Liver (tissue), 9 donors: Measurements from ENCODE around the gene PARD6G. TPM values are rescaled to one million over a fixed set of nuclear protein-coding genes. Genes with fewer than 3 reads are reported as not detected.

ENCODE experiments used
- DNase-seq: peaks from one replicate; pipeline ENCODE4 v3.0.0-alpha.2; 2017; ENCODE audit warnings: low spot score
- H3K27ac ChIP-seq, 2 donors: one replicate each; pipeline ENCODE4 v1.7.0; 2013; ENCODE audit warnings: inconsistent platforms in 2 of 2, low read length in 2 of 2, control low read depth in 1 of 2, low read depth in 1 of 2, mild to moderate bottlenecking in 1 of 2
- H3K27me3 ChIP-seq, 4 donors: one replicate each; pipeline versions ENCODE4 v1.6.1 to v1.7.0; 2013; ENCODE audit warnings: low read length in 3 of 4, inconsistent platforms in 1 of 4, mild to moderate bottlenecking in 1 of 4, moderate library complexity in 1 of 4; ENCODE audit not compliant: control insufficient read depth in 4 of 4, insufficient read depth in 4 of 4
- H3K36me3 ChIP-seq, 4 donors: one replicate each; pipeline versions ENCODE4 v1.6.1 to v1.7.0; 2013; ENCODE audit warnings: low read length in 3 of 4, mild to moderate bottlenecking in 3 of 4, low read depth in 1 of 4, moderate library complexity in 1 of 4; ENCODE audit not compliant: control insufficient read depth in 4 of 4, insufficient read depth in 3 of 4
- H3K4me1 ChIP-seq, 4 donors: one replicate each; pipeline versions ENCODE4 v1.6.1 to v1.7.0; 2013; ENCODE audit warnings: low read length in 3 of 4, mild to moderate bottlenecking in 3 of 4, moderate library complexity in 1 of 4; ENCODE audit not compliant: control insufficient read depth in 4 of 4, insufficient read depth in 4 of 4
- H3K4me3 ChIP-seq, 3 donors: one replicate each; pipeline versions ENCODE4 v1.6.1 to v1.7.0; 2013; ENCODE audit warnings: low read length in 3 of 3, control low read depth in 1 of 3, low read depth in 1 of 3, mild to moderate bottlenecking in 1 of 3
- H3K9ac ChIP-seq, 2 donors: one replicate each; pipeline ENCODE4 v1.7.0; 2013; ENCODE audit warnings: low read length in 2 of 2, mild to moderate bottlenecking in 2 of 2, moderate library complexity in 2 of 2, control low read depth in 1 of 2, low read depth in 1 of 2
- H3K9me3 ChIP-seq, 4 donors: one replicate each; pipeline versions ENCODE4 v1.6.1 to v1.7.0; 2013; ENCODE audit warnings: low read length in 3 of 4; ENCODE audit not compliant: control insufficient read depth in 4 of 4
- EGR1 ChIP-seq, 2 donors: IDR thresholded peaks; 2 replicates each; pipeline ENCODE4 v1.6.1; 2016 to 2018; ENCODE audit warnings: antibody characterized with exemption in 2 of 2, low read depth in 2 of 2
- FOXA1 ChIP-seq: IDR thresholded peaks from 2 replicates; pipeline ENCODE4 v1.6.1; 2016; ENCODE audit warnings: antibody characterized with exemption
- FOXA2 ChIP-seq: IDR thresholded peaks from 2 replicates; pipeline ENCODE4 v1.6.1; 2016; ENCODE audit warnings: antibody characterized with exemption
- GABPA ChIP-seq, 2 donors: IDR thresholded peaks in 1 of 2; conservative IDR thresholded peaks in 1 of 2; 2 replicates each; pipeline ENCODE4 v1.6.1; 2016; ENCODE audit warnings: antibody characterized with exemption in 2 of 2, mild to moderate bottlenecking in 1 of 2, moderate library complexity in 1 of 2
- HNF4A ChIP-seq, 2 donors: conservative IDR thresholded peaks; 2 replicates each; pipeline ENCODE4 v1.6.1; 2016; ENCODE audit warnings: antibody characterized with exemption in 2 of 2, mild to moderate bottlenecking in 2 of 2
- HNF4G ChIP-seq: IDR thresholded peaks from 2 replicates; pipeline ENCODE4 v1.6.1; 2016; ENCODE audit warnings: antibody characterized with exemption
- JUND ChIP-seq, 2 donors: IDR thresholded peaks; 2 replicates each; pipeline ENCODE4 v1.6.1; 2016; ENCODE audit warnings: antibody characterized with exemption in 2 of 2
- MAX ChIP-seq: IDR thresholded peaks from 2 replicates; pipeline ENCODE4 v1.6.1; 2016; ENCODE audit warnings: antibody characterized with exemption
- NR2F2 ChIP-seq: IDR thresholded peaks from 2 replicates; pipeline ENCODE4 v1.6.1; 2016; ENCODE audit warnings: antibody characterized with exemption
- RAD21 ChIP-seq, 2 donors: IDR thresholded peaks; 2 replicates each; pipeline ENCODE4 v1.6.1; 2016; ENCODE audit warnings: antibody characterized with exemption in 2 of 2, mild to moderate bottlenecking in 2 of 2
- RXRA ChIP-seq, 2 donors: IDR thresholded peaks; 2 replicates each; pipeline ENCODE4 v1.6.1; 2017 to 2018; ENCODE audit warnings: antibody characterized with exemption in 2 of 2, mild to moderate bottlenecking in 1 of 2
- SP1 ChIP-seq: IDR thresholded peaks from 2 replicates; pipeline ENCODE4 v1.6.1; 2018; ENCODE audit warnings: antibody characterized with exemption, mild to moderate bottlenecking
- TAF1 ChIP-seq: conservative IDR thresholded peaks from 2 replicates; pipeline ENCODE4 v1.6.1; 2016; ENCODE audit warnings: antibody characterized with exemption, mild to moderate bottlenecking
- YY1 ChIP-seq: IDR thresholded peaks from 2 replicates; pipeline ENCODE4 v1.6.1; 2016; ENCODE audit warnings: antibody characterized with exemption, mild to moderate bottlenecking
- whole genome bisulfite sequencing: extraction: QIAGEN DNeasy Blood & Tissue Kit; methylation state at CpG from one replicate; pipeline ENCODE4 v1.1.7; 2013; 5-methylcytosine and 5-hydroxymethylcytosine counted together
- polyA plus RNA-seq, 2 donors: library from polyadenylated mRNA; stranded (reverse) in 1 of 2; unstranded in 1 of 2; fragments of 200-250 nt in 1 of 2; fragments of >200 nt in 1 of 2; fragmentation: Nextera tagmentation in 1 of 2; extraction: Ambion mirVana in 1 of 2; gene quantifications; one replicate each; pipeline versions ENCODE4 v1.2.1 to v1.2.3, GENCODE V29; 2013 to 2015
- total RNA-seq, 2 donors: library from RNA; depleted of rRNA; stranded (reverse); fragments of >200 nt; gene quantifications; one replicate each; pipeline ENCODE4 v1.2.3, GENCODE V29; 2014
- TF ChIP-seq, protein P1 (sequence below): IDR thresholded peaks from 2 replicates; pipeline ENCODE4 v1.6.1; 2016; ENCODE audit warnings: antibody characterized with exemption
- TF ChIP-seq, protein P2 (sequence below): IDR thresholded peaks from 2 replicates; pipeline ENCODE4 v1.6.1; 2016; ENCODE audit warnings: antibody characterized with exemption
- TF ChIP-seq, protein P3 (sequence below): fragments of 150-350 bp; IDR thresholded peaks from 2 replicates; pipeline ENCODE4 v1.5.1; 2017; ENCODE audit warnings: improper control_type of control experiment, low read depth, low read length; ENCODE audit not compliant: missing input control
- TF ChIP-seq, protein P4 (sequence below): IDR thresholded peaks from 2 replicates; pipeline ENCODE4 v1.6.1; 2016; ENCODE audit warnings: antibody characterized with exemption, mild to moderate bottlenecking
- donor health status: healthy.
- donor health status: healthy.
- donor health status: healthy.
- donor health status: healthy.
- donor health status: healthy.

Gene PARD6G
- total and polyA plus RNA-seq, 4 donors = 0.96 to 2.4 (median 1.8) TPM

DNA sequence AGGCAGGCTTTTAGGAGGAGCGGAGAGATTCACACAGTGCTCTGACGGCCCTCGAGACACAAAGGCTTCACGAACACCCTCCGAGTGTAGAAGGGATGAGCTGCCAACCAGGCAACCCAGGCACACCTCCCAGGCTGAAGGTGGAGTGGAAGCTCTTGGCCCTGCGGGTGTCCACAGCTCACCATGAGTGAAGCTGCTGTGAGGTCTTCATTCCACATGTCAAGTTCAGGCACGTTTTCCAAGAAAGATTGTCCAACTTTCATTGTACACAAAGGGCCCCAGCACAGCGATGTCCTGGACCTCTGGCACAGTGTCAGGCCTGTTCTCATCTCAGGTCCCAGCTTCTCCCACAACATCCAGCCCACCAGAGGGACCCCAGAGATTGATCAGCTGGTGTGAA lies 13.4 kb downstream of the PARD6G start:
- 88% methylated on average over 8 of the region's 8 CpGs for WGBS
- no peak overlapping the region for H3K9ac ChIP-seq
- H3K36me3 ChIP-seq = no peaks in the 10 kb centered on the region
- H3K9me3 ChIP-seq = no peaks in the 10 kb centered on the region
- no peaks in the 10 kb centered on the region for H3K4me1 ChIP-seq
- DNase-seq = no peak
- no peak overlapping the region for H3K4me3 ChIP-seq
- TF ChIP-seq HNF4G (no peak), EGR1 (IDR thresholded peaks at IDR 0.05; ENCODE audit: low read depth in 2 of 2) (no peak), FOXA1 (no peak), RXRA (IDR thresholded peaks at IDR 0.05) (no peak), FOXA2 (no peak), SP1 (no peak), GABPA (IDR thresholded peaks at IDR 0.05 in 1 of 2, conservative IDR thresholded peaks at IDR 0.05 in 1 of 2) (no peak), YY1 (no peak), JUND (IDR thresholded peaks at IDR 0.05) (no peak), HNF4A (conservative IDR thresholded peaks at IDR 0.05) (no peak), RAD21 (IDR thresholded peaks at IDR 0.05) (no peak), MAX (no peak)
- TF ChIP-seq, protein P1, sequence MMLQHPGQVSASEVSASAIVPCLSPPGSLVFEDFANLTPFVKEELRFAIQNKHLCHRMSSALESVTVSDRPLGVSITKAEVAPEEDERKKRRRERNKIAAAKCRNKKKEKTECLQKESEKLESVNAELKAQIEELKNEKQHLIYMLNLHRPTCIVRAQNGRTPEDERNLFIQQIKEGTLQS = no peak
- TF ChIP-seq, protein P2, sequence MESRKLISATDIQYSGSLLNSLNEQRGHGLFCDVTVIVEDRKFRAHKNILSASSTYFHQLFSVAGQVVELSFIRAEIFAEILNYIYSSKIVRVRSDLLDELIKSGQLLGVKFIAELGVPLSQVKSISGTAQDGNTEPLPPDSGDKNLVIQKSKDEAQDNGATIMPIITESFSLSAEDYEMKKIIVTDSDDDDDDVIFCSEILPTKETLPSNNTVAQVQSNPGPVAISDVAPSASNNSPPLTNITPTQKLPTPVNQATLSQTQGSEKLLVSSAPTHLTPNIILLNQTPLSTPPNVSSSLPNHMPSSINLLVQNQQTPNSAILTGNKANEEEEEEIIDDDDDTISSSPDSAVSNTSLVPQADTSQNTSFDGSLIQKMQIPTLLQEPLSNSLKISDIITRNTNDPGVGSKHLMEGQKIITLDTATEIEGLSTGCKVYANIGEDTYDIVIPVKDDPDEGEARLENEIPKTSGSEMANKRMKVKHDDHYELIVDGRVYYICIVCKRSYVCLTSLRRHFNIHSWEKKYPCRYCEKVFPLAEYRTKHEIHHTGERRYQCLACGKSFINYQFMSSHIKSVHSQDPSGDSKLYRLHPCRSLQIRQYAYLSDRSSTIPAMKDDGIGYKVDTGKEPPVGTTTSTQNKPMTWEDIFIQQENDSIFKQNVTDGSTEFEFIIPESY = no peak
- TF ChIP-seq, protein P3, sequence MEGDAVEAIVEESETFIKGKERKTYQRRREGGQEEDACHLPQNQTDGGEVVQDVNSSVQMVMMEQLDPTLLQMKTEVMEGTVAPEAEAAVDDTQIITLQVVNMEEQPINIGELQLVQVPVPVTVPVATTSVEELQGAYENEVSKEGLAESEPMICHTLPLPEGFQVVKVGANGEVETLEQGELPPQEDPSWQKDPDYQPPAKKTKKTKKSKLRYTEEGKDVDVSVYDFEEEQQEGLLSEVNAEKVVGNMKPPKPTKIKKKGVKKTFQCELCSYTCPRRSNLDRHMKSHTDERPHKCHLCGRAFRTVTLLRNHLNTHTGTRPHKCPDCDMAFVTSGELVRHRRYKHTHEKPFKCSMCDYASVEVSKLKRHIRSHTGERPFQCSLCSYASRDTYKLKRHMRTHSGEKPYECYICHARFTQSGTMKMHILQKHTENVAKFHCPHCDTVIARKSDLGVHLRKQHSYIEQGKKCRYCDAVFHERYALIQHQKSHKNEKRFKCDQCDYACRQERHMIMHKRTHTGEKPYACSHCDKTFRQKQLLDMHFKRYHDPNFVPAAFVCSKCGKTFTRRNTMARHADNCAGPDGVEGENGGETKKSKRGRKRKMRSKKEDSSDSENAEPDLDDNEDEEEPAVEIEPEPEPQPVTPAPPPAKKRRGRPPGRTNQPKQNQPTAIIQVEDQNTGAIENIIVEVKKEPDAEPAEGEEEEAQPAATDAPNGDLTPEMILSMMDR = no peak
- no peak overlapping the region for H3K27ac ChIP-seq
- H3K27me3 ChIP-seq = no peaks in the 10 kb centered on the region

DNA sequence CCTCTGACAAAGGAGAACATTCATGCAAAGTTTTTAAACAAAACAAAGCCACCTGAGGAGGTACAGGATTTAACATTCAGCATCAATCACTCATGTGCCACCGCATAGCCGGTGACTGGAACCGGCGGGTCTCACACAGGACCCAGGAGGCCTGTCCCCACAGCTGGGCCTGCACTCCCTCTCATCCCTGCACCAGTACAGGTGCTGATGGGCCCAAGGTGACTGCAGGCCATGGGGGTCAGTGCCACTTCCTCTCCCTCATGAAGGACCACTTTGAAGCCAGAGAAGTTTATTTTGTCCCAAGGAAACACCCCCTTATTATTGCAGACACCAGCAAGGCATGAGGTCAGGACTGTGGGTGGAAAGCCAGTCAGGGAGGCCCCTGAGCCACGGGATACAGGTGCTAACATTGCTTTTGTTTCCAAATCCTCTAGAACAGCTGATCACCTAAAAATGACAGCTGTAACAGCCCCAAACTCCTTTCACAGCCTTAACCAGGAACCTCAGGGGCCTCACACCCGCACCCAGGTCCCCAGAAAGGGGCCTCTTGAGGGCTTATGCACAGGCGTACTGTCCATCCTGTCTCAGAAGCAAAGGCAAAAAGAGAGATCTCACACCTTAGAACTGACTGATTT lies 14.0 kb downstream of the PARD6G start:
- Histone ChIP-seq H3K27me3 (no peaks in the 10 kb centered on the region), H3K4me3 (no peak overlapping the region), H3K9ac (no peak overlapping the region), H3K4me1 (no peaks in the 10 kb centered on the region), H3K9me3 (no peaks in the 10 kb centered on the region), H3K27ac (no peak overlapping the region), H3K36me3 (no peaks in the 10 kb centered on the region)
- WGBS = 93% methylated on average over 7 of the region's 7 CpGs
- no peak for DNase-seq
- no peak for TF ChIP-seq SP1
- TF ChIP-seq, protein P3 = no peak
- TF ChIP-seq, protein P2 = no peak
- no peak for TF ChIP-seq HNF4A (conservative IDR thresholded peaks at IDR 0.05)
- TF ChIP-seq TAF1 = no peak
- TF ChIP-seq, protein P1 = no peak
- TF ChIP-seq FOXA2 = no peak
- no peak for TF ChIP-seq RAD21 (IDR thresholded peaks at IDR 0.05)
- TF ChIP-seq RXRA (IDR thresholded peaks at IDR 0.05) = no peak
- TF ChIP-seq EGR1 (IDR thresholded peaks at IDR 0.05; ENCODE audit: low read depth in 2 of 2) = no peak
- TF ChIP-seq NR2F2 = no peak
- TF ChIP-seq, protein P4, sequence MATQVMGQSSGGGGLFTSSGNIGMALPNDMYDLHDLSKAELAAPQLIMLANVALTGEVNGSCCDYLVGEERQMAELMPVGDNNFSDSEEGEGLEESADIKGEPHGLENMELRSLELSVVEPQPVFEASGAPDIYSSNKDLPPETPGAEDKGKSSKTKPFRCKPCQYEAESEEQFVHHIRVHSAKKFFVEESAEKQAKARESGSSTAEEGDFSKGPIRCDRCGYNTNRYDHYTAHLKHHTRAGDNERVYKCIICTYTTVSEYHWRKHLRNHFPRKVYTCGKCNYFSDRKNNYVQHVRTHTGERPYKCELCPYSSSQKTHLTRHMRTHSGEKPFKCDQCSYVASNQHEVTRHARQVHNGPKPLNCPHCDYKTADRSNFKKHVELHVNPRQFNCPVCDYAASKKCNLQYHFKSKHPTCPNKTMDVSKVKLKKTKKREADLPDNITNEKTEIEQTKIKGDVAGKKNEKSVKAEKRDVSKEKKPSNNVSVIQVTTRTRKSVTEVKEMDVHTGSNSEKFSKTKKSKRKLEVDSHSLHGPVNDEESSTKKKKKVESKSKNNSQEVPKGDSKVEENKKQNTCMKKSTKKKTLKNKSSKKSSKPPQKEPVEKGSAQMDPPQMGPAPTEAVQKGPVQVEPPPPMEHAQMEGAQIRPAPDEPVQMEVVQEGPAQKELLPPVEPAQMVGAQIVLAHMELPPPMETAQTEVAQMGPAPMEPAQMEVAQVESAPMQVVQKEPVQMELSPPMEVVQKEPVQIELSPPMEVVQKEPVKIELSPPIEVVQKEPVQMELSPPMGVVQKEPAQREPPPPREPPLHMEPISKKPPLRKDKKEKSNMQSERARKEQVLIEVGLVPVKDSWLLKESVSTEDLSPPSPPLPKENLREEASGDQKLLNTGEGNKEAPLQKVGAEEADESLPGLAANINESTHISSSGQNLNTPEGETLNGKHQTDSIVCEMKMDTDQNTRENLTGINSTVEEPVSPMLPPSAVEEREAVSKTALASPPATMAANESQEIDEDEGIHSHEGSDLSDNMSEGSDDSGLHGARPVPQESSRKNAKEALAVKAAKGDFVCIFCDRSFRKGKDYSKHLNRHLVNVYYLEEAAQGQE = no peak
- TF ChIP-seq GABPA (IDR thresholded peaks at IDR 0.05 in 1 of 2, conservative IDR thresholded peaks at IDR 0.05 in 1 of 2) = no peak
